ENCODE results near the gene KLK6.

DNA sequence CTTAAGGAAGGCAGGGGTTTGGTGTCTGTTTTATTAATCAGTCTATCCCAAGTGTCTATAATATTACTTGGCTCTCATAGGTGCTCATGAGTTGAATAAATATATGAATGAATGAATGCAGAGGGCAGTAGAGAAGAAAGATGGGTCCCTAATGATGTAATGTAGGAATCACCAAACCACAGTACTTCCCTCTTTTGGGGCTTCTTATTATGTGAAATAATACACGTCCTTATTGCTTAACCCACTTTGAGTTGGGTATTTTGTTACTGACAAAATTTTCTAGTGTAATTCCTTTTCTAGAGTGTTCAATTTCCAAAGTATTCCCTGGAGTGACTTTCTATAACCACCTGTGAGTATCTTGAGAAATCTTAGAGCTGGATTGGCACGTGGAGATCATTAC lies 29.8 kb downstream of the KLK6 start:
- TF ChIP-seq, protein P1, sequence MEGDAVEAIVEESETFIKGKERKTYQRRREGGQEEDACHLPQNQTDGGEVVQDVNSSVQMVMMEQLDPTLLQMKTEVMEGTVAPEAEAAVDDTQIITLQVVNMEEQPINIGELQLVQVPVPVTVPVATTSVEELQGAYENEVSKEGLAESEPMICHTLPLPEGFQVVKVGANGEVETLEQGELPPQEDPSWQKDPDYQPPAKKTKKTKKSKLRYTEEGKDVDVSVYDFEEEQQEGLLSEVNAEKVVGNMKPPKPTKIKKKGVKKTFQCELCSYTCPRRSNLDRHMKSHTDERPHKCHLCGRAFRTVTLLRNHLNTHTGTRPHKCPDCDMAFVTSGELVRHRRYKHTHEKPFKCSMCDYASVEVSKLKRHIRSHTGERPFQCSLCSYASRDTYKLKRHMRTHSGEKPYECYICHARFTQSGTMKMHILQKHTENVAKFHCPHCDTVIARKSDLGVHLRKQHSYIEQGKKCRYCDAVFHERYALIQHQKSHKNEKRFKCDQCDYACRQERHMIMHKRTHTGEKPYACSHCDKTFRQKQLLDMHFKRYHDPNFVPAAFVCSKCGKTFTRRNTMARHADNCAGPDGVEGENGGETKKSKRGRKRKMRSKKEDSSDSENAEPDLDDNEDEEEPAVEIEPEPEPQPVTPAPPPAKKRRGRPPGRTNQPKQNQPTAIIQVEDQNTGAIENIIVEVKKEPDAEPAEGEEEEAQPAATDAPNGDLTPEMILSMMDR (conservative IDR thresholded peaks at IDR 0.05; ENCODE audit: low read depth, low read length) = no peak
- TF ChIP-seq EZH2 (IDR thresholded peaks at IDR 0.05; ENCODE audit: low read length, unreplicated experiment) (no peak), EZH2phosphoT487 (IDR thresholded peaks at IDR 0.05; ENCODE audit: borderline replicate concordance, low read length) (no peak)

All from PC-3 (cell line).